GM18498 (cell line): ENCODE results near the gene SPDYE1.
A peak's percentile ranks its signal among the peaks of the same experiment; 100 is the strongest.
"Not testable (repeated sequence)": the region's sequence is repeated elsewhere in the genome, so short reads cannot be mapped to it uniquely, and the experiment has no call there.

ENCODE experiments used
- ATAC-seq: cut with Tn5 transposase; IDR thresholded peaks from one replicate; pipeline ENCODE4 v1.9.1; 2021; ENCODE audit warnings: mild to moderate bottlenecking, moderate library complexity; ENCODE audit not compliant: unreplicated experiment

Gene SPDYE1

DNA sequence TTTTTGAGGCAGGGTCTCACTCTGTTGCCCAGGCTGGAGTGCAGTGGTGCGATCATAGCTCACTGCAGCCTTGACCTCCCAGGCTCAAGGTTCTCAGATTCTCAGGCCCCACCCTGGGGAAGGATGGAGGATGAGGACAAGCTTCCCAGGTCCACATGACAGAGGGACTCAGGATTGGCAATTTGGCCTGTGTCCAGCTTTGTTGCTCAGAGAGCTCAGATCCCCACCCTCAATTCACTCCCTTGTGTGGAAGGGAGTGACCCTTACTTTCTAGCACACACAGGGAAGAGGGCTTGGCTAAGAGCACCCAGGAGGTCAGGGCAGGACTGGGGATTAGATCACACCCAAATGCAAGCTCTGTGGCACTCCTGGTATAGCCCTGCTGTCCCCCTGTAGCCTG lies 6.9 kb upstream of the SPDYE1 start:
- not testable (repeated sequence) for ATAC-seq

DNA sequence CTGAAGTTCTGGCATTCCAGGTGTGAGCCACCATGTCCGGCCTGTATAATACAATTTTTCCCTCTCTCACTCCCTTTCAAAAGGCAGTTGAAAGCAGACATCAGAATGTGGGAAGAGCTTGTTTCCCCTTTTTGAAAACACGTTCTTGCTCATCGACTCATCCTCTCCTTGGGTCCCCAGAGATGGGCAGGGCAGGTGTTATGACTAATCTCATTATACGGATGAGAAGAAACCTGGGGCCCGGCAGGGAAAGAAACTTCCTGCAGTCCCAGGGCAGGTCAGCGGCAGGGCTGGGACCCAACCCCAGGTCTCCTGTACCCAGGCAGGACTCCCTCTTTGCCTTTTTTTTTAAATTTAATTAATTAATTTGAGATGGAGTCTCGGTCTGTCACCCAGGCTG lies 4.8 kb upstream of the SPDYE1 start:
- peak; percentile 72 for ATAC-seq

DNA sequence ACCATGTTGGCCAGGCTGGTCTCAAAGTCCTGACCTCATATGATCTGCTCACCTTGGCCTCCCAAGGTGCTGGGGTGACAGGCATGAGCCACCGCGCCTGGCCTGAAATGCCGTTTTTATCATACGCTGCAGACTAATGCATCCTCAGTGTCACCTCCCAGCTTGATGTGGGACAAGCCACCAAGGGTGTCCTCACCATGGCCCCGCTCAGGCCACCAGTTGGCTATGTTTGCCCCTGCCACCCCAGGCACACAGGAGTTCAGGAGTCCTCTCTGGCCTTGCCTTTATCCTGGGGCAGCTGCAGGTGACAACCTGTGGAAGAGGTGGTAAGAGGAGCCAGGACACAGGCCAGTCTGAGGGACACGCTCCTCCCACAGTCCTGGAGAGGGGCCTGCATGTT lies 3.0 kb upstream of the SPDYE1 start:
- not testable (repeated sequence) for ATAC-seq

DNA sequence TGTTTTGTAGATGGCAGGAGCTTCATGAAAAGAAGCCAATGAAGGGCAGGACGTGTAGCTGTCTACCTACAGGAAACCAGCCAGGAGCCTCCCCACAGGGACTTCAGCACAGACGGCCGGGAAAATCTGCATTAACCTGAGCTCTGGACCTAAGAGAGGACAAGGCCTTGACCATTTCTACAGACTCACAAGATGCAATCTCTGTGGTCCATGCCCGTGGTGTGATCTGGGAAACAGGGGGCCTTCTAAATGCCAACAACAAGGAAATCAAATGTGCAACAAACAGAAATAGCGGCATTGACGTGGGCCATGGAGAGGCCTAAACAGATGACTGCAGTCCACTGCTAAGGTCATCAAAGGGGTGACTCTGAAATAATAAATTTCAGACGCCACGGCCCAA lies 14.4 kb downstream of the SPDYE1 start:
- ATAC-seq: not testable (repeated sequence)

DNA sequence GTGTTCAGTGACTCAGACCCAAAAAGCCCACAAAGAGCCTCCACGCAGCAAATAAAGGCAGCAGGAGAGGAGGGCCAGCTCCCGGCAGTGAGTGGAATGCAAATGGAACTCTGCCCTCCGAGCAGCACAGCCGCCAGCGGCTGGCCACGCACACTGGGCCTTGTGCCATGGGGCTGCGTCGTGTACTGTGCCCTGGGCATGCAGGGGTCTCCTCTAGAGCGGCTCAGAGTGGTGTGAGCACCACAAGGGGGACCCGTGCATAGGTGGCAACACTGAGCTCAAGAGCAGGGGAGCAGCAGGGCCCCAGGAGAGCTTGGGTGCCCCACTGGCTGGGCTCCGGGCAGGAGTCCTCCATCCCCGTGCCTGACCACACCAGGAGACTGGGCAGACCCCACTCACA lies 17.4 kb downstream of the SPDYE1 start:
- ATAC-seq: not testable (repeated sequence)

DNA sequence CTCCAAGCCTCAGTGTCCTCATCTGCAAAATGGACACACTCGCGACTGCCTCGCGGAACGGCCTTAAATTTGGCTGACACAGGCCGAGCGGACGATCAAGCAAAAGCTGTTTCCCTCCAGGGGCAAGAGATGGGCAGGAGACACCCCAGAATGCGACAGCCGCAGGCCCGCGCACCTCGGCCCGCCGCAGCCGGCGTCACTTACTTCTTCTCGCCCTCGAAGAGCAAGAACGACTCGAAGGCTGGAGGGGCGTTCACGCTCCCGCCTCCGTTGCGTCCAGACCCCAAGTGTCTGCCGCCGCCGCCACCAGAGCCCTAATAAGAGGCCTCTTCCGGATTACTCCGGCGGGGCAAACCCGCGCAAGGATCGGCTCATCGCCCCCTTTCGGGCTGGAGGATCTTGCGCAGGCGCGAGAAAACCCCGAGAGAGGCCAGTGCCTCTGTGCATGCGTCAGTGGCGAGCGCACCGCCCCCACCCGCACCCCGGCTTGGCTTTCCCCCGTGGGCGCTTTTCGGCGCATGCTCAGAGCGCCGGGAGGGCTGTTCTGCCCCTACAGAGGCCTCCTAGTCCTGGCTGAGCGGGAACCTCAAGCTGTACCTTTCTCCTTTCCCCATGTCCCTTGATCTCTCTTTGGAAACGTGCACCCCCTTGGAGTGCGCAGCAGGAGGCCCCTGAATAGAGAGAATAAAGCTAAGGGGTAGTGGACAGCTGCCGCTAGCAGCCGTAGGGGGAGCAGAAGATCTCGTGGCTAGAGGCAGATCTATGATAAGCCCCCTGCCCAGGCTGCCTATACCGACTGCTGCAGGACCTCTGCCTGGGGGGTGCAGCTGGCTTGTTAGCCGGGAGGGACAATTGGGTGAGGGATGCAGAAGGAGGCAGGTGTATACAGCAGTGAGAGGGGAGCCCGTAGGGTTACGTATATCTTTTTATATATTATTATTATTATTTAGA lies 21.4 kb downstream of the SPDYE1 start:
- ATAC-seq: peak; percentile 95

DNA sequence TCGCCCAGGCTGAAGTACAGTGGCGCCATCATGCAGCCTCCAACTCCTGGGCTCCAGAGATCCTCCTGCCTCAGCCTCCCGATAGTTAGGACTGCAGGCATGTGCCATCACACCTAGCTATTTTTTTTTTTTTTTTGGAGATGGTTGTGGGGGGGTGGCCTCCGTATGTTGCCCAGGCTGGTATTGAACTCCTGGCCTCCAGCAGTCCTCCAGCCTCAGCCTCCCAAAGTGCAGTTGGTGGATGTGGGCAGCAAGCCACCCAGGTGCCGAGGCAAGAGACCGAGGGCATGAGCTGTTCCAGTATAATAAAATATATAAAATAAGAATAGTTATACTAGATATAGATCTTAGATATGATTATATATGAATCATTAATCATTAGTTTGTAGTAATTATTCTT lies 22.1 kb downstream of the SPDYE1 start:
- not testable (repeated sequence) for ATAC-seq

DNA sequence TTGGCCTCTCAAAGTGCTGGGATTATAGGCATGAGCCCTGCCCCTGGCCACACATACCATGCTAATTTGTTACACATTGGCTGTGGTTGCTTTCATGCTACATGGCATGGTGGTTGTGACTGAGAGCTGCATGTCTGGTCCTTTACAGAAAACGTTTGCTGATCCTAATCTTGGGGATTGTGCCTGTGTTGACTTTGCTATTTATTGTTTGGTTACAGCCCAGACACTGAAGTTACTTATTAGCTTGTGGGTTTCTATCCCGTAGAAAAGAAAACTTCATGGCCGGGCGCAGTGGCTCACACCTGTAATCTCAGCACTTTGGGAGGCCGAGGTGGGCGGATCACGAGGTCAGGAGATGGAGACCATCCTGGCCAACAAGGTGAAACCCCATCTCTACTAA lies 24.4 kb downstream of the SPDYE1 start:
- ATAC-seq: not testable (repeated sequence)

DNA sequence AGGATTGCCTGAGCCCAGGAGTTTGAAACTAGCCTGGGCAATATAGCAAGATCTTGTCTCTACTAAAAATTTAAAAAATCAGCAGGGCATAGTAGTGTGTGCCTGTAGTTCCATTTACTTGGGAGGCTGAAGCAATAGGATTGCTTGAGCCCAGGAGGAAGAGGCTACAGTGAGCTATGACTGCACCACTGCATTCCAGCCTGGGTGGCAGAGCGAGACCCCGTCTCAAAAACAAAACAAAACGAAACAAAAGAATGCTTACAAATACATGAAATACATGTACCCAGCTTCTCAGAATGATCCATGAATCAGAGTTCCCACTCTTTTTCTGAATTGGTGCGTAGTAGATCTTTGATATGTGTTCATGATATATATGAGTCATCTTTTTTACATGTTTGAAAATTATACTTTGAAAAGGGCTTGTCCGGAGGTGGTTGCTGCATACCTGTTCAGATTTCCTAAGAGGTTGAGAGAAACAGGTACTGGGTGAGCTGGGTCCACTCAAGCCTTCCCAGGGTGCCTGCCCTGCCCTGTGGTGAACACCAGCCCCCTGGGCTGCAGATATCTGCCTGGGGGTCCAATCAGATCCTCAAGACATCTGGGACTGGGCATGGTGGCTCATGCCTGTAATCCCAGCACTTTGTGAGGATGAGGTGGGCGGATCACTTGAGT lies 25.2 kb downstream of the SPDYE1 start:
- not testable (repeated sequence) for ATAC-seq

DNA sequence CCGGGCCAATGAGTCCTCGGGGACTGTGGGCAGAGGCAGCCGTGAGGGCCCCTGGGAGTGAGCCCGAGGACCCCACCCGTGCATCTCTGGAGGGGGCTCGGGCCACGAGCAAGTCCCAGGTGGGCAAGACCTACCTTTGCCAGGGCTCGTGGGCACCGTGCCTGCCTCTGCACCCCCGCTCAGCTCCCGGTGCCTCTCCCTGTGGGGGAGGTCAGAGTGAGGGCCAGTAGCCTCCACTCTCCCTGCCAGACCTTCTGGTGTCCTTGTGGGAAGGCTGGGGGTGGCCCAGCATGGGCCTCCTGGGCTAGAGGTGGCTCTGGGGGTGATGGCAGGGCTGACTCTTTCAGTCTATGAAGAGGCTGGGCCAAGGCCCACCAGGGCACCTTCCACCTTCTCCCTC lies 31.7 kb downstream of the SPDYE1 start:
- not testable (repeated sequence) for ATAC-seq

DNA sequence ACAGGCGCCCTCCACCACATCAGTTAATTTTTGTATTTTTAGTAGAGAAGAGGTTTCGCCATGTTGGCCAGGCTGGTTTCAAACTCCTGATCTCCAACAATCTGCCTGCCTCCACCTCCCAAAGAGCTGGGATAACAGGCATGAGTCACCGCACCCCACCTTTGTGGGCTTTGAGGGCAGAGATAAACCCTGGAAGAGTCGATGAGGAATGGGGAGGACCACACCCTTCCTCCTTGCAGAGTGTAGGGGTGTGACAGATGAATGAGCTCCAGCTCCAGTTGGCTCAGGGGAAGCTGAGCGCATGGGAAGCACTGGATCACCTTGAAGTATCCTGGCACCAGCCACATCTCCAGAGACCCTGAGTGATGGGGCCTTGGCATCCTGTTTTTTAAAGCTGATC lies 32.3 kb downstream of the SPDYE1 start:
- ATAC-seq: not testable (repeated sequence)

DNA sequence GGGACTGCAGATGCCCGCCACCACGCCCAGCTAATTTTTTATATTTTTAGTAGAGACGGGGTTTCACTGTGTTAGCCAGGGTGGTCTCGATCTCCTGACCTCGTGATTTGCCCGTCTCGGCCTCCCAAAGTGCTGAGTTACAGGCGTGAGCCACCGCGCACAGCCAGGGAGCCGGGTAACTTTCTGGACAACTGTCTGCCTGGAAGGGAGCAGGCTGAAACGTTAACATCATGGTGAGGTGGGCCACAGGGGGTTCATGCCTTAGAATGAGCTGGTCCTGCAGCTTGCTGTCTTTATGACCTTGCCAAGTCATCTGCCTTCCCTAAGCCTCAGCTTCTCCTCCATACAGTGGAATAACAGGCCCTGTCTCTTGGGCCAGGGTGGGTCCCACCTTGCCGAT lies 33.6 kb downstream of the SPDYE1 start:
- ATAC-seq: not testable (repeated sequence)

DNA sequence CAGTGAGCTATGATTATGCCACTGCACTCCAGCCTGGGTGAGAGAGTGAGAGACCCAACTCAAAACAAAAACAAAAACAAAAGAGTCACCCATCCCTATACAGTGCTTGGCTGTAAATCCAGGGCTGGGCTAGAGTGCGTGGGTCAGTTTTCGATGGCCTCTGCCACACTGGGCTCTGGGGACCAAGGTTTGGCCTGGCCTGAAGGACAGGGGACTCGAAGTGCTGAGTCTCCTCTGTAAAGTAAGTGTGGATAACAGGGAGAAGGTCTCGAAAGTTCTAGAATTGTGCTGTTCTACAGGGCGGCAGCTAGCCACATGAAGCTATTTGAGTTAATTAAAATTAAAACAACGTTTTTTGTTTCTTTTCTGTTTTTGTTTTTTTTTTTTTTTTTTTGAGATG lies 34.3 kb downstream of the SPDYE1 start:
- ATAC-seq: not testable (repeated sequence)

DNA sequence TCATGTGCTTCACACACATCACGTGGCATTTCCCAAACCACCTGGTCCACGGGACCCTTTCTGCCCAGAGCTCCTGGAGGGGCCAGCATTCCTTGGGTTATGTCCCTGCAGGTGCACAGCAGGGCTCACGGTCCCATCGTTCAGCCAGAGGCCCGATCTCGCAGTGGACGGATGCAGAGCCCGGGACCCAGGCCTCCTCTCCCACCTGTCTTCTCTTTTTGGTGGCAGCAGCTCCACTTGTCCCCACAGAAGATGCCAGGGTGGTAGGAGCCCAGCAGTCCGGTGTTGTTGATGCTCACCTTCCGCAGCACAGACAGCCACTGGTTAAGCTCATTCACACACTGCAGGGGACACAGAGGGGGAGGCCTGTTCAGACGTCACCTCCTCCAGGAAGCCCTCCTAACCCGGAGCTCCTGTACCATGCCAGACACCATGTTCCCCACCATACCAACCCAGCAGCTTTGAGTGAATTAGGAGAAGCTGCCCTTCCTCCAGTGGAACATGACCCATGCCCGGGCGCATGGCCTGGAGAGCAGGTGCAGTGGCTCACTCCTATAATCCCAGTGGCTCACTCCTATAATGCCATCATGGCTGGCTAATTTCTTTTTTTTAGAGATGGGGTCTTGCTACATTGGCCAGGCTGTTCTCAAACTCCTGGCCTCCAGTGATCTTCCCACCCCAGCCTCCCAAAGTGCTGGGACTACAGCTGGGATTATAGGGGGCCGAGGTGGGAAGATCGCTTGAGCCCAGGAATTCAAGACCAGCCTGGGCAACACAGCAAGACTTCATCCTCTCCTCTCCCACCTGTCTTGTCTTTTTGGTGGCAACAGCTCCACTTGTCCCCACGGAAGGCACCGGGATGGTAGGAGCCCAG lies 36.5 kb downstream of the SPDYE1 start:
- ATAC-seq: not testable (repeated sequence)

DNA sequence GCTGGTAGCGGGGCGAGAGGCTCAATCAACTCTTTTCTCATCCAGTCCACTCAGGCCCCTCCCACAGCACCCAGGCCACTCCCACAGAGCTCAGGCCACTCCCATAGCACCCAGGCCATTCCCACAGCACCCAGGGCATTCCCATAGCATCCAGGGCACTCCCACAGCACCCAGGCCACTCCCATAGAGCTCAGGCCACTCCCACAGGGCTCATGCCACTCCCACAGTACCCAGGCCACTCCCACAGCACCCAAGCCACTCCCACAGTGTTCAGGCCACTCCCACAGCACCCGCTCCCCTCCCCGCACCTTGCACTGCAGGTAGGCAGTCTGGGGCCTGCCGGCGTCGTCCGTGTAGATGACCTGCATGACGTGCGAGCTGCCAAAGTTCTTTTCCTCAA lies 38.7 kb downstream of the SPDYE1 start:
- not testable (repeated sequence) for ATAC-seq

DNA sequence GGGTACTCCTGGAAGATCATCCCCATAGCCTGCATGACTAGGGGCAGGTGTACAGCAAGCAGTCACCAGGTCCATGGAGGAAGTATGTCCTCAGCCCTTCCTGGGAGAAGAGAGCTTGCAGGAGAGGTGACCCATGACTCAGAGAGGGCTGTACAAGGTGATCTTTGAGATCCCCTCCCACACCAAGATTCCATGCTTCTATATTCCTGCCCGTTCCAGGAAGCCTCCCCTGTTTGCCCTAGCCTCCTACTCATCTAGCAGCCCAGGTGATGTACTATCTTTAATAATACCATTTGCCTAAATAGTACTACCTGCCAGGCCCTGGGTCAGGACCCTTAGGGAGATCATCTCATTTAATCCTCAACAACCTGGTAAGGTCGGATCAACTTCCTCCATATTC lies 40.3 kb downstream of the SPDYE1 start:
- ATAC-seq: not testable (repeated sequence)

DNA sequence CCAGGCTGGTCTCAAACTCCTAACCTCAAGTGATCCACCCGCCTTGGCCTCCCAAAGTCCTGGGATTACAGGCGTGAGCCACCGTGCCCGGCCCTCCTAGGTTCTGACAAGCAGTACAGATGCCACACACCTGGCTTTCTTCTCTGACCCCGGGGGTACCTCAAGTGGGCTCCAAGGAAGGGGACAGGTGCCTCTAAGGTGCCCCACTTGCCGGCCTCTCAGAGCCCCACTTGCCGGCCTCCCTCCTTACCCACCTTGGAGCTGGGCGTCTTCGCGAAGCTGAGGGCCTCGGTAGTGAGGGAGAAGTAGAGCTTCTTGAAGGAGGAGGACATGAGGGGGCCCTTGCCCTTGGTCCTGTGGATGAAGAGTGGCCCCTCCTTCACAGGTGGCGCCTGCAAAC lies 40.9 kb downstream of the SPDYE1 start:
- ATAC-seq: not testable (repeated sequence)

DNA sequence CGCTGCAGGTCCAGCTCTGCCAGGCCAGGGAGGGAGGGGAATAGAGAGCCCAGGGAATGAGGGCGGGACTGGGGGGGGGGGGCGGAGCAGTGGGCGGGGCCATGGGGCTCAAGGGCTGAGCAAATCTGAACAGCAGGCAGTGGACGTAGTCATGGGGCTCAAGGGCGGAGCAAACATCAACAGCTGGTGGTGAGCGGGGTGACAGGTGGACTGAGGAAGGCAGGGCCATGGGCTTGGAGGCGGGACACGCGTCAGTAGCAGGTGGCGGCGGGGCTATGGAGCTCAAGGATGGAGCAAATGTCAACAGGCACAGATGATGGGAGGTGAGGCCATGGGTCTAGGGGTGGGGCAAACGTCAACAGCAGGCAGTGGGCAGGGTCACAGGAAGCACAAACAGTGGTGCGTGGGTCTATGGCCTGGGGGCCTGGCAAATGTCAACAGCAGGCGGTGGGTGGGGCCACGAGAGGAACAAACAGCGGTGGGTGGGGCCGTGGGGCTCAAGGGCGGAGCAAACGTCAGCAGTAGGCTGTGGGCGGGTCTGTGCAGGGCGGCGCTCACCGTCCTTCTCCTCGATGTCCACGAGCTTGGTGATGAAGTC lies 41.4 kb downstream of the SPDYE1 start:
- ATAC-seq: peak; percentile 61

DNA sequence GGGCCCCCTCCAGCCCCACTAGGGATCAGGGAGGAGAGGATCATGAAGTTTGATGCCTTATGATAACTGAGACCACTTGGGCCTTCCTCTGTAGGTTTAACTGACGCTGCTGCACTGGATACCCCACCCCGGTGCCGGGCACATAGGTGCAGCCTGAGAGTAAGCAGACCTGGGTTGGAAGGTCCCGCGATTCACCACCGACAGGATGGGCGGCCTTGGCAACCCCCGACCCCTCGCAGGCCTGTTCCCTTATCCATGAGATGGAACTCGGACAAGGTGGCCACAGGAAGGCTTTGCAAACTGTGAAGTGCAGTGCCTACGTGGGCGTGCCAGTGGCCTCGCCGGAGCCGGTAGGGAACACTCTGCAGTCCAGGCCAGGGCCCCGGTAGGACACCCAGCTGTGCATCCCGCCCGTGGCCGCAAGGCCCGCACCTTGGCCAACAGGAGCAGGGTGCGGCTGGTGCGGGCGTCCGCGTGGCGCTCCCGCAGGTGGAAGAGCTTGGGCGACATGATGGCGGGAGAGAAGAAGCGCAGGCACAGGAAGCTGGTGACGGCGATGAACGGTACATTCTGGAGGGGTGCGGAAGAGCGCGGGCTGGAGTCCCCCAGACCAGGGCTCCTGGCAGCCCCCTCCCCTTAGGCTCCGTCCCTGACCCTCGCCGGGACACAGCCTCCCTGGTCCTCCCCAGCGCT lies 42.2 kb downstream of the SPDYE1 start:
- peak; percentile 7 for ATAC-seq

DNA sequence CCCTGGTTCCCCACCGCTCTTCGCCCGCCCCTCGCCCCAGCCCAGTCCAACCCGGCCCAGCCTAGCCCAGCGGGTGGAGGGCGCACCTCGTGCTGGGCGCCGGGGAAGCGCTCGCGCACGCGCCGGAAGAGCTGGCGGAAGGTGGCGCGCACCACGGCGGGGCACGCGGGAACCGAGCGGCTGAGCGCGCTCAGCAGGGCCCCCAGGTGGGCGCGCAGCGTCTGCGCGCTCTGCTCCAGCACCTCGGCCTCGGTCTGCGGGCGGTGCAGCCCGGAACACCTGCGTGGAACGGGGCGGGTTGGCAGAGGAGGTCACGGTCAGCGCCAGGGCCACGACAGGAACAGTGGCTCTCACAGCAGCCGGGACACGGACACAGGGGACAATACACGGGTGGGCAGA lies 42.8 kb downstream of the SPDYE1 start:
- peak; percentile 54 for ATAC-seq
